ENCODE data around the gene MKRN2.
"Not testable (repeated sequence)": the region's sequence is repeated elsewhere in the genome, so short reads cannot be mapped to it uniquely, and the experiment has no call there.

MKRN2 gene

DNA sequence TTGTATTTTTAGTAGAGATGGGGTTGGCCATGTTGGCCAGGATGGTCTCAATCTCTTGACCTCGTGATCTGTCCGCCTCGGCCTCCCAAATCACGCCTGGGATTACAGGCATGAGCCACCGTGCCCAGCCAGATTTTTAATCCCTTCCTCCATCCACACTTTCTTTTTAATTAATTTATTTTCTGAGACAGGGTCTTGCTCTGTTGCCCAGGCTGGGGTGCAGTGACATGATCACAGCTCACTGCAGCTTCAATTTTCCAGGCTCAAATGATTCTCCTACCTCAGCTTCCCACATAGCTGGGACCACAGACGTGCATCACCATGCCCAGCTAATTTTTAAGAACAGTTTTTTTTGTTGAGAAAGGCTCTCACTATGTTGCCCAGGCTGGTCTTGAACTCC lies 63.4 kb downstream of the MKRN2 start:
- no peaks in the 10 kb centered on the region for H3K9me3 ChIP-seq (replicated peaks; ENCODE audit: low read length)
- no peak overlapping the region for H3K4me2 ChIP-seq (ENCODE audit: low read length)
- H3K4me3 ChIP-seq (ENCODE audit: low read length), result no peak overlapping the region
- no peaks in the 10 kb centered on the region for H3K27me3 ChIP-seq (ENCODE audit: control insufficient read depth, insufficient read depth, low read length)
- no peak overlapping the region for H3K9ac ChIP-seq (ENCODE audit: low read depth, low read length)
- peaks cover 26% of the 10 kb centered on the region for H3K36me3 ChIP-seq (ENCODE audit: insufficient read depth, low read length)
- no peaks in the 10 kb centered on the region for H3K4me1 ChIP-seq (ENCODE audit: control insufficient read depth, insufficient read depth, low read length)

GRCh38 chr3:12620729-12621128 lies 63.8 kb downstream of the MKRN2 start:
- no peak overlapping the region for H3K4me2 ChIP-seq (ENCODE audit: low read length)
- H3K9me3 ChIP-seq (replicated peaks; ENCODE audit: low read length), result no peaks in the 10 kb centered on the region
- H3K4me1 ChIP-seq (ENCODE audit: control insufficient read depth, insufficient read depth, low read length), result no peaks in the 10 kb centered on the region
- no peak overlapping the region for H3K9ac ChIP-seq (ENCODE audit: low read depth, low read length)
- H3K4me3 ChIP-seq (ENCODE audit: low read length), result no peak overlapping the region
- peaks cover 23% of the 10 kb centered on the region for H3K36me3 ChIP-seq (ENCODE audit: insufficient read depth, low read length)
- H3K27me3 ChIP-seq (ENCODE audit: control insufficient read depth, insufficient read depth, low read length), result no peaks in the 10 kb centered on the region

- H3K9me3 ChIP-seq (replicated peaks; ENCODE audit: low read length), result no peaks in the 10 kb centered on the region
- peaks cover 10% of the 10 kb centered on the region for H3K36me3 ChIP-seq (ENCODE audit: insufficient read depth, low read length)
Measured at GRCh38 chr3:12622335-12622734, 65.4 kb downstream of the MKRN2 start.

GRCh38 chr3:12624056-12624455 lies 67.2 kb downstream of the MKRN2 start:
- Histone ChIP-seq H3K4me2 (ENCODE audit: low read length) (no peak overlapping the region), H3K4me1 (ENCODE audit: control insufficient read depth, insufficient read depth, low read length) (peaks cover 7% of the 10 kb centered on the region), H3K36me3 (ENCODE audit: insufficient read depth, low read length) (no peaks in the 10 kb centered on the region), H3K4me3 (ENCODE audit: low read length) (no peak overlapping the region), H3K9me3 (replicated peaks; ENCODE audit: low read length) (no peaks in the 10 kb centered on the region), H3K9ac (ENCODE audit: low read depth, low read length) (no peak overlapping the region), H3K27me3 (ENCODE audit: control insufficient read depth, insufficient read depth, low read length) (no peaks in the 10 kb centered on the region)

More at GRCh38 chr3:12622335-12622734, 65.4 kb downstream of the MKRN2 start:
- Histone ChIP-seq H3K4me1 (ENCODE audit: control insufficient read depth, insufficient read depth, low read length) (peaks cover 4% of the 10 kb centered on the region), H3K9ac (ENCODE audit: low read depth, low read length) (no peak overlapping the region), H3K4me2 (ENCODE audit: low read length) (no peak overlapping the region), H3K27me3 (ENCODE audit: control insufficient read depth, insufficient read depth, low read length) (no peaks in the 10 kb centered on the region), H3K4me3 (ENCODE audit: low read length) (no peak overlapping the region)

GRCh38 chr3:12624964-12625363 lies 68.1 kb downstream of the MKRN2 start:
- not testable (repeated sequence) for H3K4me3 ChIP-seq (ENCODE audit: low read length); H3K9me3 ChIP-seq (replicated peaks; ENCODE audit: low read length); H3K9ac ChIP-seq (ENCODE audit: low read depth, low read length); H3K4me2 ChIP-seq (ENCODE audit: low read length); H3K36me3 ChIP-seq (ENCODE audit: insufficient read depth, low read length); H3K27me3 ChIP-seq (ENCODE audit: control insufficient read depth, insufficient read depth, low read length)
- peaks cover 15% of the 10 kb centered on the region for H3K4me1 ChIP-seq (ENCODE audit: control insufficient read depth, insufficient read depth, low read length)

- Histone ChIP-seq H3K36me3 (ENCODE audit: insufficient read depth, low read length) (no peaks in the 10 kb centered on the region), H3K9ac (ENCODE audit: low read depth, low read length) (no peak overlapping the region), H3K4me3 (ENCODE audit: low read length) (no peak overlapping the region), H3K9me3 (replicated peaks; ENCODE audit: low read length) (no peaks in the 10 kb centered on the region), H3K4me2 (ENCODE audit: low read length) (no peak overlapping the region), H3K27me3 (ENCODE audit: control insufficient read depth, insufficient read depth, low read length) (no peaks in the 10 kb centered on the region), H3K4me1 (ENCODE audit: control insufficient read depth, insufficient read depth, low read length) (peaks cover 18% of the 10 kb centered on the region)
Measured at GRCh38 chr3:12627370-12627769, 70.5 kb downstream of the MKRN2 start.

GRCh38 chr3:12628813-12629212 lies 71.9 kb downstream of the MKRN2 start:
- Histone ChIP-seq H3K9ac (ENCODE audit: low read depth, low read length) (no peak overlapping the region), H3K4me1 (ENCODE audit: control insufficient read depth, insufficient read depth, low read length) (peaks cover 18% of the 10 kb centered on the region), H3K9me3 (replicated peaks; ENCODE audit: low read length) (no peaks in the 10 kb centered on the region), H3K36me3 (ENCODE audit: insufficient read depth, low read length) (no peaks in the 10 kb centered on the region), H3K27me3 (ENCODE audit: control insufficient read depth, insufficient read depth, low read length) (no peaks in the 10 kb centered on the region), H3K4me3 (ENCODE audit: low read length) (no peak overlapping the region), H3K4me2 (ENCODE audit: low read length) (no peak overlapping the region)

DNA sequence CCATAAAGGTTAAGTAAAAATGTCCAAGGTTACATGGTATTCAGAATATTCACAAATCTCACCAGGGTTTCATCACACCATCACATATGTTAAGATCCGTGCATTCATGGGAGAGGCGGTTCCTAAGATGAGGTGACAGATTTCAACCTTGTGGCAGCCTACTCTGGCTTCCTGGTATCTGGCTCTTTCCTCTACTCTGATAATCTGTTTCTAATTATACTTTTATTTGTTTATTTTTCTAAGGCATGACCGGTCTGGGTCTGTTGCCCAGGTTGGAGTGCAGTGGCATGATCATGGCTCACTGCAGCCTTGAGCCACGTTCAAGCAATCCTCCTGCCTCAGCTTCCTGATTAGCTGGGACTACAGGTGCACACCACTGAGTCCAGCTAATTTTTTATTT lies 72.7 kb downstream of the MKRN2 start:
- Histone ChIP-seq H3K4me3 (ENCODE audit: low read length) (no peak overlapping the region), H3K9ac (ENCODE audit: low read depth, low read length) (no peak overlapping the region), H3K9me3 (replicated peaks; ENCODE audit: low read length) (no peaks in the 10 kb centered on the region), H3K36me3 (ENCODE audit: insufficient read depth, low read length) (no peaks in the 10 kb centered on the region), H3K4me2 (ENCODE audit: low read length) (no peak overlapping the region), H3K4me1 (ENCODE audit: control insufficient read depth, insufficient read depth, low read length) (peaks cover 18% of the 10 kb centered on the region), H3K27me3 (ENCODE audit: control insufficient read depth, insufficient read depth, low read length) (no peaks in the 10 kb centered on the region)

- H3K36me3 ChIP-seq (ENCODE audit: insufficient read depth, low read length), result no peaks in the 10 kb centered on the region
- no peak overlapping the region for H3K9ac ChIP-seq (ENCODE audit: low read depth, low read length)
- no peak overlapping the region for H3K4me2 ChIP-seq (ENCODE audit: low read length)
- H3K9me3 ChIP-seq (replicated peaks; ENCODE audit: low read length), result no peaks in the 10 kb centered on the region
- peaks cover 18% of the 10 kb centered on the region for H3K4me1 ChIP-seq (ENCODE audit: control insufficient read depth, insufficient read depth, low read length)
- H3K27me3 ChIP-seq (ENCODE audit: control insufficient read depth, insufficient read depth, low read length), result no peaks in the 10 kb centered on the region
- no peak overlapping the region for H3K4me3 ChIP-seq (ENCODE audit: low read length)
Measured at GRCh38 chr3:12630292-12630691, 73.4 kb downstream of the MKRN2 start.

GRCh38 chr3:12630843-12631242 lies 74.0 kb downstream of the MKRN2 start:
- not testable (repeated sequence) for H3K4me2 ChIP-seq (ENCODE audit: low read length); H3K9me3 ChIP-seq (replicated peaks; ENCODE audit: low read length); H3K9ac ChIP-seq (ENCODE audit: low read depth, low read length); H3K4me3 ChIP-seq (ENCODE audit: low read length); H3K27me3 ChIP-seq (ENCODE audit: control insufficient read depth, insufficient read depth, low read length); H3K36me3 ChIP-seq (ENCODE audit: insufficient read depth, low read length)
- H3K4me1 ChIP-seq (ENCODE audit: control insufficient read depth, insufficient read depth, low read length), result peaks cover 18% of the 10 kb centered on the region

DNA sequence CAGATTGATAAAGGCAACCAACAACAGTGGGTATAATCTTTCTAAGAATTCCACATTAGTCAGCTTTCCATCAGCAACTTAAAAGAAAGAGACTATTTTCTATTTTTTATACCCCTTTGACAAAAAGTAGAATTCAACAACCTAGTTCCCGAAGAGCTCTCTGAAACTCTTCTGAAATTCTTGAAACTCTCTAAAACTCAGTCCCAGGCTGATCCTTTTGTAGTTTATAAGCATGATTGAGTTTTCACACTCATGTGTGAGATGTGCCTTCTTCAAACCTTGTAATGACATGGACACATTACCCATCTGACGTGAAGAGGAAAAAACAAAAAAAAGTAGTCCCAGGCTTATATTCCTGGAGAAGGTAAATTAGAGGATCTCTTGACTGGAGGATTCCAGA lies 75.6 kb downstream of the MKRN2 start:
- H3K4me1 ChIP-seq (ENCODE audit: control insufficient read depth, insufficient read depth, low read length), result peaks cover 14% of the 10 kb centered on the region
- no peak overlapping the region for H3K4me2 ChIP-seq (ENCODE audit: low read length)
- no peaks in the 10 kb centered on the region for H3K9me3 ChIP-seq (replicated peaks; ENCODE audit: low read length)
- no peak overlapping the region for H3K9ac ChIP-seq (ENCODE audit: low read depth, low read length)
- H3K4me3 ChIP-seq (ENCODE audit: low read length), result no peak overlapping the region
- H3K36me3 ChIP-seq (ENCODE audit: insufficient read depth, low read length), result peaks cover 5% of the 10 kb centered on the region
- no peaks in the 10 kb centered on the region for H3K27me3 ChIP-seq (ENCODE audit: control insufficient read depth, insufficient read depth, low read length)

GRCh38 chr3:12633108-12633507 lies 76.2 kb downstream of the MKRN2 start:
- no peak overlapping the region for H3K4me2 ChIP-seq (ENCODE audit: low read length)
- peaks cover 5% of the 10 kb centered on the region for H3K36me3 ChIP-seq (ENCODE audit: insufficient read depth, low read length)
- no peak overlapping the region for H3K4me3 ChIP-seq (ENCODE audit: low read length)
- H3K4me1 ChIP-seq (ENCODE audit: control insufficient read depth, insufficient read depth, low read length), result peaks cover 19% of the 10 kb centered on the region
- no peak overlapping the region for H3K9ac ChIP-seq (ENCODE audit: low read depth, low read length)
- H3K9me3 ChIP-seq (replicated peaks; ENCODE audit: low read length), result no peaks in the 10 kb centered on the region
- H3K27me3 ChIP-seq (ENCODE audit: control insufficient read depth, insufficient read depth, low read length), result no peaks in the 10 kb centered on the region
